AG04449 (cell line): ENCODE data around the gene PTPRM.

Source experiments
- CTCF ChIA-PET: fragments of 350-600 bp; formaldehyde crosslinking; extraction: SDS; loops from one replicate; lab custom pipeline; 2021; ENCODE audit warnings: antibody characterized with exemption; lab: Yijun Ruan, JAX
- POLR2A ChIA-PET: fragments of 400-600, 350-600 bp; formaldehyde crosslinking; extraction: SDS; loops from one replicate; lab custom pipeline; 2020; ENCODE audit warnings: antibody characterized with exemption, inconsistent platforms; lab: Yijun Ruan, JAX
- DNase-seq: peaks from one replicate; pipeline ENCODE4 v3.0.0-alpha.2; 2010; ENCODE audit warnings: low read depth, low spot score
- H3K4me3 ChIP-seq: 2 replicates; pipeline ENCODE4 v1.5.1; 2011; ENCODE audit warnings: low read depth, mild to moderate bottlenecking, control low read depth, low read length
- CTCF ChIP-seq: IDR thresholded peaks from one replicate; pipeline ENCODE4 v1.5.1; 2011; ENCODE audit warnings: mild to moderate bottlenecking, moderate library complexity, low read length, control low read depth, inconsistent platforms; ENCODE audit not compliant: insufficient read depth; ENCODE audit errors: missing control alignments

PTPRM gene

GRCh38 chr18:8277270-8277669 is 710.2 kb downstream of the PTPRM start:
- no peak for DNase-seq
- ChIA-PET POLR2A (no interaction called here), CTCF (no interaction called here)
- no peak overlapping the region for H3K4me3 ChIP-seq
- TF ChIP-seq CTCF: no peak

- DNase-seq: no peak
- no peak for TF ChIP-seq CTCF
- CTCF ChIA-PET: no interaction called here
- no peak overlapping the region for H3K4me3 ChIP-seq
- POLR2A ChIA-PET: no interaction called here
Measured at GRCh38 chr18:8279346-8279745, 712.2 kb downstream of the PTPRM start.

GRCh38 chr18:8279781-8280330 is 712.7 kb downstream of the PTPRM start:
- ChIA-PET CTCF (no interaction called here), POLR2A (no interaction called here)
- no peak overlapping the region for H3K4me3 ChIP-seq
- DNase-seq: no peak
- no peak for TF ChIP-seq CTCF

- no peak for TF ChIP-seq CTCF
- ChIA-PET POLR2A (no interaction called here), CTCF (interaction anchor here (1.1 kb wide), 1 partner anchor 11 kb away, joined by 4 read pairs; no protein-coding TSS in a partner anchor)
- no peak overlapping the region for H3K4me3 ChIP-seq
- DNase-seq: no peak
Measured at GRCh38 chr18:8283891-8284585, 716.9 kb downstream of the PTPRM start.

- CTCF ChIA-PET: no interaction called here
- no peak for DNase-seq
- POLR2A ChIA-PET: no interaction called here
- no peak overlapping the region for H3K4me3 ChIP-seq
- TF ChIP-seq CTCF: no peak
Measured at GRCh38 chr18:8286303-8286702, 719.2 kb downstream of the PTPRM start.

GRCh38 chr18:8287196-8287885 is 720.2 kb downstream of the PTPRM start:
- no peak overlapping the region for H3K4me3 ChIP-seq
- POLR2A ChIA-PET: no interaction called here
- CTCF ChIA-PET: interaction anchor here (0.9 kb wide), 1 partner anchor 9 kb away, joined by 4 read pairs; no protein-coding TSS in a partner anchor
- no peak for TF ChIP-seq CTCF
- DNase-seq: no peak
